ENCODE measurements around the gene KRT81.
"Not testable (repeated sequence)": the region's sequence is repeated elsewhere in the genome, so short reads cannot be mapped to it uniquely, and the experiment has no call there.

The KRT81 gene

GRCh38 chr12:52253391-52254179 lies 37.7 kb downstream of the KRT81 start:
- DNase-seq (ENCODE audit: low read depth, low spot score): no peak

GRCh38 chr12:52252728-52253343 lies 38.5 kb downstream of the KRT81 start:
- no peak for DNase-seq (ENCODE audit: low read depth, low spot score)

GRCh38 chr12:52252175-52252615 lies 39.1 kb downstream of the KRT81 start:
- DNase-seq (ENCODE audit: low read depth, low spot score): not testable (repeated sequence)

GRCh38 chr12:52251367-52252051 lies 39.8 kb downstream of the KRT81 start:
- DNase-seq (ENCODE audit: low read depth, low spot score): no peak

DNA sequence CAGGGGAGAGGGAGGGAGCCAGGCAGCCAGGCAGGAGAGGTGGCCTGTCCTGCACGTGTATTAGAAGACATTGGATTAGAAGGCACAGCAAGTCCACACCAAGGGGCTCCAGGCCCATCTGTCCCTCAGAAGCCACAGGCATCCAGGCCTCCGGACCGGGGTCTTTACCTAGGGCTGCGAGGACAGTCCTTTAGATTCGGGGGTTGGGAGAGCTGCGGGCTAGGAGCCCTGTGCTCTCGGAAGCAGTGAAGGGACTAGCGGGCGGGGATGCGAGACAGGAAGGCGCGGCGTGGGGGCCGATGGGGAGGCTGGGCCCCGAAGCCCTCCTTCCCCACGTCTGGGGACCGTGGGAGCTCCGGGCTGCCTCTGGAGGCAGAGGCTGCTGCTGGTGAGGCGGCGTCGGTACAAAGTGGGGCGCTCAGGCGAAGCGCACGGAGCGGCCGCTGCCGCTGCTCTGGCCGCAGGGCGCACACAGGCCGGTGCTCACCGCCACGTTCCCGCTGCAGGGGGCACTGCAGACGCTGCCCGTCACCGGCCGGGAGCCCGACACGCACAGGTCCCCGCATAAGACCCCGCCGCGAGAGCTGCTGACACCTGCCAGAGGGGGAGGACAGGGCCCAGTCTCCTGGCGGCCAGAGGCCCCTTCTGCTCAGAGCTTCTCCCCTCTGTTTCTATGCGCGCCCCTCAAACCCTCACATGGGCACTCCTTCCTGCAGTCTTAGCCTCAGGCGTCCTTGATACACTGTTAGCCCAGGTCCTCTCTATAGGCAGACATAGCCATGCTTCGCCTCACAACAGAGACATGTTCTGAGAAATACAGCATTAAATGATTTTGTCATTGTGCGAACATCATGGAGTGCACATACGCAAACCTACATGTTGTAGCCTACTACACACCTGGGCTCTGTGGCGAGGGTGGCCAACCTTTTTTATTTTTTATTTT lies 41.0 kb downstream of the KRT81 start:
- DNase-seq (ENCODE audit: low read depth, low spot score): peak; percentile 59

DNA sequence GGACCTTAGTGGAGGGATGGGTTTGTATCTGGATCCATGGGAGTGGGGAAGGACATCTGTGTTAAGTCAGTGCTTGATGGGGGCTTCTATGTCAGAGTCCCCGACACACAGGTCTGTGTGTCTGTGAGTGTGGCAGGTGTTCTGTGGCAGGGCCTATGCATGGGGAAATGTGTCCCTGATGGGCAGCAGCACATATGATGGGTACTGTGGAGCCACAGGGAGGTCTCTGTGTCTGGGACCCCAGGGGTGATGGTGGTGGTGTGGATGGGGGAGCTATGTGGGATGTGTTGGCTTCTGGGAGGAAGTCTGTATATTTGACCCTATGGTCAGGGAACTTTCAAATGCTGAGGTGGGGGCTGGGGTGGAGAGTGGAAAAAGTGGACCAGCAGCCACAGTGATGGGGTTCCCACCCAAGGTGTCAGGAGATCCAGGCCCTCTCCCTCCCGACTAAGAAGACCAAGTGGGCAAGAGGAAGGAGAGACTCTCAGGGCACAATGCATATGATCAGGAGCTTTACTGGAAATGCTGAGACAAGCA lies 41.8 kb downstream of the KRT81 start:
- no peak for DNase-seq (ENCODE audit: low read depth, low spot score)

DNA sequence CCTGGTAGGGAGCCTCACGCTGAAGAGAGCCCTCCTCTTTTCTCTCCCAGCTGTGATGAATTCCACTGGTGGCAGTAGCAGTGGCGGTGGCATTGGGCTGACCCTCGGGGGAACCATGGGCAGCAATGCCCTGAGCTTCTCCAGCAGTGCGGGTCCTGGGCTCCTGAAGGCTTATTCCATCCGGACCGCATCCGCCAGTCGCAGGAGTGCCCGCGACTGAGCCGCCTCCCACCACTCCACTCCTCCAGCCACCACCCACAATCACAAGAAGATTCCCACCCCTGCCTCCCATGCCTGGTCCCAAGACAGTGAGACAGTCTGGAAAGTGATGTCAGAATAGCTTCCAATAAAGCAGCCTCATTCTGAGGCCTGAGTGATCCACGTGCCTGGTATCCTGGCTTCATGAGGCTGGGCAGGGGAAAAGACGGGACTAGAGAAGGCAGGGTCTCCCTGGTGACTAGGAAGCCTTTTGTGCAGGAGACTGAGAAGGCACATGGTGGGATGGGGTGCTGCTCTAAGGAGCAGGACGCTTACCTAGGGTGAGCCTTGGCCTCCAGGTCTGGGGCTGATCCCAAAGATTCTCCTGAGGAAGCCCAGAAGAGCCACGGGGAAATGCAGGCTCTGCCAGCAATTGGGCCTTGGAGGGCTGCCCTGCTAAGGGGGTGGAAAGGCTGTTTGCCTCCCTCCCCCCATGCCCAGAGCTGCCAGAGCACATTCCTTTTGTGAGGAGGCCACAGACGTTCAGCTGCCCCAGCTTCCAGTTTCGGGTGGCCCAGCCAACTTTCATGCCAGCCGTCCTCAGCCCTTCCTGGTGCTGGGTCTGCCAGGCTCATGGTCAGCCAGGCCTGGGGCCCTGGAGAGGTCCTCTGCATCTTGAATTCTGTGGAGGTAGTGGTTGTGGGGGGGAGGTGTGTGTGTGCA lies 42.5 kb downstream of the KRT81 start:
- DNase-seq (ENCODE audit: low read depth, low spot score): no peak

GRCh38 chr12:52247622-52248540 lies 43.5 kb downstream of the KRT81 start:
- no peak for DNase-seq (ENCODE audit: low read depth, low spot score)

- DNase-seq (ENCODE audit: low read depth, low spot score): no peak
These were observed 44.4 kb downstream of the KRT81 start for GRCh38 chr12:52246720-52247621.

- DNase-seq (ENCODE audit: low read depth, low spot score): no peak
These were observed 45.3 kb downstream of the KRT81 start for GRCh38 chr12:52245962-52246569.

- no peak for DNase-seq (ENCODE audit: low read depth, low spot score)
These were observed 45.9 kb downstream of the KRT81 start for GRCh38 chr12:52245259-52245961.

GRCh38 chr12:52244615-52244994 lies 46.7 kb downstream of the KRT81 start:
- no peak for DNase-seq (ENCODE audit: low read depth, low spot score)

DNA sequence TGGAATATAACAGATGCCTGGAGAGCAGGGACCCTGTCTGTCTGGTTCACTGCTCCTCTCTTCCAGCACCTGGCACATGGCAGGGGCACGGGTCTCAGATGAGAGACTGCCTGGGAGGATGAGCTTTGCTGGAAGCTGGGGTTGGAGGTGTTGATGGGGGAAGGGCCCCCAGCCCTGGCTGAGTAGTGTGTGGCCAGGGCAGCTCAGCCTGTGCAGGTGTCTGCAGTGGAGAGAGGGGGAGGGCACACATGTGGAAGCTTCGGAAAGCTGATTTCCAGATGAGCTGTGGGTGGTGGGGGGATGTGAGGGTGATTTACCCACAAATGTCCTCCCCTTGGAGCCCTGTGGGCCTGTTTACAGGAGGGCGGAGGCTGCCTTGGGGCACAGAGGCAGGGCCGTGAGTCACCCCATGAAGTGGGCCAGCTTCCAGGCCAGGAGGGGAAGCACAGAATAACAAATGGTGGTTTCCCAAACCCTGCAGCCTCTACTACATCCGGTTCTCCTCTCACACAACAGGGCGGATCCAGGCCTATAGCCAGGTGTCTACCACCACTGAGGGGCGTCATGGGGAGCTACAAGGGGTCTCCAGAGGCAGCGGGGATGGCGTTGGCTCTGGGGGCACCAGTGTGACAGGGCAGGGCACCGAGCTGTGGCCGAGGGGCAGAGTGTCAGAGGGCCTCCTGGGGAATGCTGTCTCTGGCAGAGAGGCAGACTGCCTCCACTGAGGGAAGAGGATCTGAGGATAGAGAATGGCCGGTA lies 47.3 kb downstream of the KRT81 start:
- DNase-seq (ENCODE audit: low read depth, low spot score): no peak

DNA sequence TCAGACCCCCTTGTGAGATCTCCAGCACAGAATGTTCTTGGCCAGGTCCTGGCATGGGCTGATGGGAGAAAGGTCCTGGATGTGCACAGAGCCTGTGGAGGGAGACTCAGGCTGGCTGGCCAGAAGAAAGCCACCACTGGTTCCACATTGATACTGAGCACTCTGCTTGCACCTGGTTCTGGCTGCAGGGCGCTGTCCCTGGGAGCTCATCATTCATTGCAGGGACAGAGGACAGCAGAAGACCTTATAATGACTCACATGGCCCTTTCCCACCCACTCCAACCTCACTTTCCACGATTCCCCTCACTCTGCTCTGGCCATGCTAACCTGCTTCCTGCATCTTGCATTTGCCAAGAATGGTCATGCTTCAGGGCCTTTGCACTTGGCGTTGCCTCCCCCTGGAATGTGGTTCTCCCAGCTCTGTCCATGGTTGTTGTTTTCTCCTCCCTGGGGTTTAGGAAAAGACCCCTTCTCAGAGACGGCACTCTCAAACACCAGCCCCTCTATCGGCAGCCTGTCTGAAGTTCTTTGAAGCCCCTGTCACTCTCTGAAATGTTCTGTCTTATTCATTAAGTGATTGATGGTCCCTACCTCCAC lies 48.0 kb downstream of the KRT81 start:
- DNase-seq (ENCODE audit: low read depth, low spot score): peak; percentile 51

- DNase-seq (ENCODE audit: low read depth, low spot score): no peak
These were observed 48.7 kb downstream of the KRT81 start for GRCh38 chr12:52242442-52243258.

Measured in ELF-1 (cell line).